H1 (cell line): ENCODE results near the gene SIN3B. TPM values are rescaled to one million over a fixed set of nuclear protein-coding genes. Genes with fewer than 3 reads are reported as not detected.

Experiments
- CEBPB ChIP-seq: IDR thresholded peaks from 2 replicates; pipeline ENCODE4 v1.6.1; 2012; ENCODE audit warnings: low read depth, low read length
- CHD7 ChIP-seq: fragments of 300-600 bp; sonication (generic); IDR thresholded peaks from 2 replicates; pipeline ENCODE4 v1.7.1; 2012; ENCODE audit warnings: low read length, moderate library complexity, mild to moderate bottlenecking, inconsistent platforms; ENCODE audit not compliant: insufficient replicate concordance
- EZH2 ChIP-seq: fragments of 200-600 bp; sonication (generic); IDR thresholded peaks from 2 replicates; pipeline ENCODE4 v1.7.1; 2012; ENCODE audit warnings: low read depth, mild to moderate bottlenecking, moderate library complexity, low read length, inconsistent platforms; ENCODE audit not compliant: severe bottlenecking
- GABPA ChIP-seq: IDR thresholded peaks from 2 replicates; pipeline ENCODE4 v1.6.1; 2011; ENCODE audit warnings: mild to moderate bottlenecking, low read length, moderate library complexity, borderline replicate concordance; ENCODE audit not compliant: insufficient read depth
- GTF2F1 ChIP-seq: IDR thresholded peaks from 2 replicates; pipeline ENCODE4 v1.6.1; 2012; ENCODE audit warnings: low read depth, low read length, improper control_type of control experiment, borderline replicate concordance
- KDM5A ChIP-seq: fragments of 200-600 bp; IDR thresholded peaks from 2 replicates; pipeline ENCODE4 v1.7.1; 2012; ENCODE audit warnings: mild to moderate bottlenecking, low read length, inconsistent platforms, mixed read lengths
- POLR2AphosphoS5 ChIP-seq: IDR thresholded peaks from 2 replicates; pipeline ENCODE4 v1.6.1; 2011; ENCODE audit warnings: low read depth, low read length
- SAP30 ChIP-seq: fragments of 300-600 bp; sonication (generic); IDR thresholded peaks from 2 replicates; pipeline ENCODE4 v1.7.1; 2012; ENCODE audit warnings: low read length, moderate library complexity, mild to moderate bottlenecking, inconsistent platforms; ENCODE audit not compliant: insufficient read depth, insufficient replicate concordance
- SIX5 ChIP-seq: IDR thresholded peaks from 2 replicates; pipeline ENCODE4 v1.6.1; 2011; ENCODE audit warnings: mild to moderate bottlenecking, low read depth, low read length
- SP4 ChIP-seq: IDR thresholded peaks from 2 replicates; pipeline ENCODE4 v1.6.1; 2012; ENCODE audit warnings: low read length, inconsistent platforms
- SRF ChIP-seq: IDR thresholded peaks from 2 replicates; pipeline ENCODE4 v1.6.1; 2011; ENCODE audit warnings: mild to moderate bottlenecking, low read depth, low read length, moderate library complexity
- TAF1 ChIP-seq: IDR thresholded peaks from 2 replicates; pipeline ENCODE4 v1.6.1; 2011; ENCODE audit warnings: mild to moderate bottlenecking, low read depth, low read length
- polyA plus RNA-seq, 7 experiments: library from polyadenylated mRNA; depleted of rRNA in 3 of 7; stranded (reverse) in 5 of 7; unstranded in 2 of 7; fragments of >200 nt in 5 of 7; fragments of 200-250 nt in 2 of 7; gene quantifications; 1 replicate in 5 of 7; 2 replicates in 1 of 7; 4 replicates in 1 of 7; pipeline versions ENCODE4 v1.2.1 to v1.2.3, GENCODE V29; 2011 to 2013; ENCODE audit warnings: missing spikeins in 2 of 7, mixed read lengths in 2 of 7
- total RNA-seq: library from RNA; stranded (reverse); fragmentation: NEBNext Ultra II Directional; extraction: Animal tissue kit (Norgen Biotek cat#: 25700); gene quantifications from 2 replicates; pipeline ENCODE4 v1.2.1, GENCODE V29; 2021

The SIN3B gene
- total and polyA plus RNA-seq, 2 of the 8 experiments (the other 6 are each of a cell fraction or from before 2014, with no cell fraction given): 29.5 to 71.1 TPM

GRCh38 chr19:16860118-16860517 lies 30.9 kb downstream of the SIN3B start (continued):
- TF ChIP-seq CHD7 (no peak), GTF2F1 (no peak), SIX5 (no peak), SAP30 (no peak), CEBPB (no peak), POLR2AphosphoS5 (no peak), KDM5A (no peak), EZH2 (no peak), SRF (no peak), SP4 (no peak), TAF1 (no peak), GABPA (no peak)
